GM12873 (cell line): Measurements from ENCODE around the gene ME3.

ENCODE experiments used
- TF ChIP-seq, protein P1 (sequence below): IDR thresholded peaks from 2 replicates; pipeline ENCODE4 v1.5.1; 2012; ENCODE audit warnings: low read depth, mild to moderate bottlenecking, moderate library complexity, low read length, control low read depth; ENCODE audit not compliant: insufficient read depth; ENCODE audit errors: missing control alignments

ME3 gene

GRCh38 chr11:86551288-86552092, 120.9 kb downstream of the ME3 start:
- TF ChIP-seq, protein P1, sequence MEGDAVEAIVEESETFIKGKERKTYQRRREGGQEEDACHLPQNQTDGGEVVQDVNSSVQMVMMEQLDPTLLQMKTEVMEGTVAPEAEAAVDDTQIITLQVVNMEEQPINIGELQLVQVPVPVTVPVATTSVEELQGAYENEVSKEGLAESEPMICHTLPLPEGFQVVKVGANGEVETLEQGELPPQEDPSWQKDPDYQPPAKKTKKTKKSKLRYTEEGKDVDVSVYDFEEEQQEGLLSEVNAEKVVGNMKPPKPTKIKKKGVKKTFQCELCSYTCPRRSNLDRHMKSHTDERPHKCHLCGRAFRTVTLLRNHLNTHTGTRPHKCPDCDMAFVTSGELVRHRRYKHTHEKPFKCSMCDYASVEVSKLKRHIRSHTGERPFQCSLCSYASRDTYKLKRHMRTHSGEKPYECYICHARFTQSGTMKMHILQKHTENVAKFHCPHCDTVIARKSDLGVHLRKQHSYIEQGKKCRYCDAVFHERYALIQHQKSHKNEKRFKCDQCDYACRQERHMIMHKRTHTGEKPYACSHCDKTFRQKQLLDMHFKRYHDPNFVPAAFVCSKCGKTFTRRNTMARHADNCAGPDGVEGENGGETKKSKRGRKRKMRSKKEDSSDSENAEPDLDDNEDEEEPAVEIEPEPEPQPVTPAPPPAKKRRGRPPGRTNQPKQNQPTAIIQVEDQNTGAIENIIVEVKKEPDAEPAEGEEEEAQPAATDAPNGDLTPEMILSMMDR: no peak

DNA sequence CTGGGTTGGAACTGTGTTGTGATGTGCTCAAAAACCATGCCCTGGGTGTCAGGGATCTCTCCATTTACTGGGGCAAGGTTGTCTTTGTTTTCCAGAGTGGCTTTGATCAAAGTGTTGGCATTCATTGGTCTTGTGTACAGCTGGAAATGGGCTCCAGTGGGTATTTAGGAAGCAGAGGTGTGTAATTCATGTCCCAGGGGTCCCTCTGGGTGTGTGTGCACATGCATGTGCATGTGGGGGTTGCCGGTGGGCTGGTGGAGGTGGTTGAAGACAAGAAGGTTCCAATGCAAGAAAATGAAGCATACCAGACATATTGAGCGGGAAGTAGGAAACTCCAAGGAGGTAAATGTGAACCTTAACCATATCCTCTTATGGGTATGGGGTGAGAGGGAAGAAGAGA, 121.7 kb downstream of the ME3 start:
- TF ChIP-seq, protein P1: no peak

DNA sequence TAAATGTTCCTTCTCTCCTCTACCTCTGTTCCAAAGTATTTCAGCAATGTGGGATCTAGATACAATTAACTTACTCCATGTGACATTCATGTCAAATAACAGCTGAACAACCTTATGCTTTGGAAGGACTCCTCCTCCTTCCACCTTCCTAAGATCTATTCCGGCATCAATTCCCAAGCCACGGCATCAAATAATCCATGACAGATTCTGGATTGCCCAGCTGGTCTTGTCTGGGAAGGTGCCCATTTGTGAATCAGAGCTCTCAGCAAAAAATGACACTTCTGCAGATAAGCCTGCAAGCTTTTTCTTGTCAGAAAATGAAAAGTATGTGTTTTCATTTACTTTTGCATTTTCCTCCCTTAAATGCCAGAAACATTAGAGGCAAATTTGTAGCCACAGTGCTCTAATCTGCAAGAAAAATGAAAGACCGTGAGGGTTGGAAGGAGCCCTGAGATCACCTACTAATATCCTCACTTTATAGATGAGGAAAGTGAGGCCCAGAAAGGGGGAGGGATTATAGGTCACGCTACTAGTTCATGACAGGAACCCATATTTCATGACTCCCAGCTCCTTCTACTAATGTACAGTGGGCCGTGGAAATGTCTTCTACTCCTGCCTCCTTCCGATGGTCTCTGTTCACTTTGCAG, 124.0 kb downstream of the ME3 start:
- TF ChIP-seq, protein P1: no peak

GRCh38 chr11:86547727-86548126, 124.7 kb downstream of the ME3 start:
- TF ChIP-seq, protein P1: no peak

- TF ChIP-seq, protein P1: no peak
Measured at GRCh38 chr11:86538223-86538548, 134.2 kb downstream of the ME3 start.

GRCh38 chr11:86537541-86538222, 134.7 kb downstream of the ME3 start:
- TF ChIP-seq, protein P1: no peak

DNA sequence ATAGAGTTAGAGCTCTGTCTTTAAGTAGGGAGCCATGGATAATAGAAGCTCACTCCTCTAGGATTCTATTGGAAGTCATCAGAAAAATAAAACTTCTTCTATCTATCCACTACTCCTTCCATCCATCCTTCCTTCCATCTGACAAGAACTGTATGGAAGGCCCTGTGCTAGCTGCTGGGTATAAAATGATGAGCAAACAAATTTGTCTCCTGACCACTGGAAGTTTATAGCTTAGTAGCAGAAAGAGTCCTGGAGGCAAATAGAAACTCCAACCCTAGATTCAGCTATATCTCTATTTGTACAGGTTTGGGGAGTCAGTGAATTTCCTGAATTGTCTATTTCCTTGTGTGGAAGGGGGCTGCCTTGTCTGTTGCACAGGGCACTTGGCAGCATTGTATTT, 136.6 kb downstream of the ME3 start:
- TF ChIP-seq, protein P1: no peak
